Heart left ventricle (tissue), 16 donors: ENCODE measurements around the gene CHST7. TPM values are rescaled to one million over a fixed set of nuclear protein-coding genes. Genes with fewer than 3 reads are reported as not detected.

Experiments
- ATAC-seq, 4 donors: fragments of 200-7000 bp; cut with Tn5 transposase; one replicate each; pipeline ENCODE4 v1.9.1; 2020 to 2022; ENCODE audit warnings: moderate library complexity in 4 of 4, mild to moderate bottlenecking in 3 of 4, moderate number of reproducible peaks in 1 of 4
- DNase-seq, 5 donors: peaks; one replicate each; pipeline ENCODE4 v3.0.0-alpha.2; 2020
- H3K27ac ChIP-seq, 12 donors: fragments of 200-600 bp; sonication (generic) in 4 of 12; one replicate each; pipeline versions ENCODE4 v1.5.0 to v1.8.0; 2016 to 2022; ENCODE audit warnings: mild to moderate bottlenecking in 2 of 12
- H3K27me3 ChIP-seq, 9 donors: fragments of 200-600 bp; sonication (generic) in 2 of 9; one replicate each; pipeline versions ENCODE4 v1.5.1 to v1.8.0; 2016 to 2022; ENCODE audit warnings: mild to moderate bottlenecking in 3 of 9
- H3K36me3 ChIP-seq, 9 donors: fragments of 200-600 bp; sonication (generic) in 2 of 9; one replicate each; pipeline versions ENCODE4 v1.5.0 to v1.8.0; 2018 to 2022; ENCODE audit warnings: mild to moderate bottlenecking in 2 of 9
- H3K4me1 ChIP-seq, 12 donors: fragments of 200-600 bp; sonication (generic) in 4 of 12; one replicate each; pipeline versions ENCODE4 v1.5.0 to v1.8.0; 2016 to 2022; ENCODE audit warnings: mild to moderate bottlenecking in 3 of 12
- H3K4me3 ChIP-seq, 12 donors: fragments of 200-600 bp; sonication (generic) in 4 of 12; one replicate each; pipeline versions ENCODE4 v1.5.0 to v1.8.0; 2017 to 2022; ENCODE audit warnings: mild to moderate bottlenecking in 9 of 12, moderate library complexity in 4 of 12
- H3K9me3 ChIP-seq, 12 donors: fragments of 200-600 bp; sonication (generic) in 4 of 12; one replicate each; pipeline versions ENCODE4 v1.5.0 to v1.8.0; 2016 to 2022; ENCODE audit warnings: mild to moderate bottlenecking in 1 of 12
- POLR2A ChIP-seq, 2 donors: fragments of 450-650 bp; IDR thresholded peaks; one replicate each; pipeline ENCODE4 v1.6.1; 2017; ENCODE audit warnings: antibody characterized with exemption in 2 of 2, mild to moderate bottlenecking in 2 of 2, moderate library complexity in 2 of 2
- WGBS, 4 donors: extraction: QIAGEN DNeasy Blood & Tissue Kit in 2 of 4; methylation state at CpG; one replicate each; pipeline versions ENCODE4 v1.1.5 to v1.1.7; 2013 to 2018; 5-methylcytosine and 5-hydroxymethylcytosine counted together
- intact Hi-C, 10 donors: fragments of 100-400 bp; cut with DNase I; formaldehyde crosslinking; loops; one replicate each; pipeline versions ENCODE4 v1.11.1 to v1.14.2; 2022
- polyA plus RNA-seq, 2 donors: library from polyadenylated mRNA; stranded (reverse); fragments of 200-250 nt; gene quantifications; one replicate each; pipeline ENCODE4 v1.2.3, GENCODE V29; 2013
- total RNA-seq, 9 donors: library from RNA; depleted of rRNA in 2 of 9; stranded (reverse); fragments of >200 nt in 2 of 9; fragmentation: NEBNext Ultra II Directional in 3 of 9; extraction: Animal tissue kit (Norgen Biotek cat#: 25700) in 3 of 9; gene quantifications; one replicate each; pipeline versions ENCODE4 v1.1.0 to v1.2.4, GENCODE V29; 2016 to 2023
- TF ChIP-seq, protein P1 (sequence below), 12 donors: fragments of 200-600 bp; sonication (generic) in 4 of 12; IDR thresholded peaks; one replicate each; pipeline versions ENCODE4 v1.5.0 to v1.8.0; 2018 to 2022; ENCODE audit warnings: antibody characterized with exemption in 12 of 12, mild to moderate bottlenecking in 5 of 12
- donor health status: ischemic (EF 13 %, LVEDD 7.1; RV severe dilation, severe dysfunction).
- donor health status: healthy with polysubstance abuse.
- donor health status: DM: no; HTN: yes; CAD: no.
- donor health status: DM: no; HTN: no; CAD: no.
- donor health status: ischemic (EF 25% LVEDD 6.9; RV normal size, moderate dysfunction).
- donor health status: ischemic (EF 25% LVEDD 5.7; RV mildly dilated, moderate dysfunction).
- donor health status: healthy.
- donor health status: DM: yes; HTN: yes; CAD: no.
- donor health status: ischemic (EF 35%, LVEDD 5.7; RV mildly dilated, moderate dysfunction).
- donor health status: nonischemic (EF 11% LVEDD 7.7; RV severe dilation, severe dysfunction).
- donor health status: DM: yes; HTN: yes; CAD: no.
- donor health status: PGD.
- donor health status: ischemic (EF 29% LVEDD 5.4; RV normal size, mild dysfunction).
- donor health status: nonischemic (EF 23%, LVEDD 6.1; RV moderate dilation, normal function).

The CHST7 gene
- total and polyA plus RNA-seq, 11 donors: 3.6 to 41.8 (median 15.0) TPM

DNA sequence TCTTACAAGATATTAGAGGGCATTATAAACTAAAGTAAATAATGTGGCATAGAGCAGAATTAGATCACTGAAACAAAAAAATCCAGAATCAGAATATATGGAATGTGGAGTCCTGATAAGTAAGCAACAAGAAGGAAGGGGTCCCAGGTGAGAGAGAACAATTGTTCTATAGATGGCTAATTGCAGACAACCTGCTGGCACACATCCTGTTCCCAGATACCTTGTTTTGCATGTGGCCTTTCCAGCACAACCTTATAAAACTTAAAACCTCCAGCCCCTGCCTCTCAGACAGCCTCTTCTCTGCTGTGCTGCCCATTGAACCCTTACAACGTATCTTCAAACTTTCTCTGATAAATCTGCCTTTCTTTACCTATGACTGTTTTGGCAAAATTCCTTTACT lies 23.7 kb upstream of the CHST7 start:
- no peak overlapping the region for H3K27ac ChIP-seq
- peaks cover 0 to 16% (median 7%) of the 10 kb centered on the region in 12 donors for H3K4me1 ChIP-seq
- H3K27me3 ChIP-seq: no peaks in the 10 kb centered on the region
- no peak for DNase-seq
- no peak for TF ChIP-seq POLR2A (IDR thresholded peaks at IDR 0.05)
- TF ChIP-seq, protein P1, sequence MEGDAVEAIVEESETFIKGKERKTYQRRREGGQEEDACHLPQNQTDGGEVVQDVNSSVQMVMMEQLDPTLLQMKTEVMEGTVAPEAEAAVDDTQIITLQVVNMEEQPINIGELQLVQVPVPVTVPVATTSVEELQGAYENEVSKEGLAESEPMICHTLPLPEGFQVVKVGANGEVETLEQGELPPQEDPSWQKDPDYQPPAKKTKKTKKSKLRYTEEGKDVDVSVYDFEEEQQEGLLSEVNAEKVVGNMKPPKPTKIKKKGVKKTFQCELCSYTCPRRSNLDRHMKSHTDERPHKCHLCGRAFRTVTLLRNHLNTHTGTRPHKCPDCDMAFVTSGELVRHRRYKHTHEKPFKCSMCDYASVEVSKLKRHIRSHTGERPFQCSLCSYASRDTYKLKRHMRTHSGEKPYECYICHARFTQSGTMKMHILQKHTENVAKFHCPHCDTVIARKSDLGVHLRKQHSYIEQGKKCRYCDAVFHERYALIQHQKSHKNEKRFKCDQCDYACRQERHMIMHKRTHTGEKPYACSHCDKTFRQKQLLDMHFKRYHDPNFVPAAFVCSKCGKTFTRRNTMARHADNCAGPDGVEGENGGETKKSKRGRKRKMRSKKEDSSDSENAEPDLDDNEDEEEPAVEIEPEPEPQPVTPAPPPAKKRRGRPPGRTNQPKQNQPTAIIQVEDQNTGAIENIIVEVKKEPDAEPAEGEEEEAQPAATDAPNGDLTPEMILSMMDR (IDR thresholded peaks at IDR 0.05): no peak
- no peaks in the 10 kb centered on the region for H3K9me3 ChIP-seq
- H3K4me3 ChIP-seq: no peak overlapping the region
- intact Hi-C loops: loop anchor here in 6 of 10 donors (5.0 to 10.0 kb wide), 4 partner anchors 103 to 245 kb away; no protein-coding TSS in a partner anchor
- ATAC-seq: no peak
- peaks cover 0 to 13% (median 0%) of the 10 kb centered on the region in 9 donors for H3K36me3 ChIP-seq
- WGBS, 4 donors: 66 to 91% (median 90%) methylated on average over 1 of the region's 1 CpG

GRCh38 chrX:46551494-46552128 lies 22.0 kb upstream of the CHST7 start:
- TF ChIP-seq POLR2A (IDR thresholded peaks at IDR 0.05): no peak
- TF ChIP-seq, protein P1 (IDR thresholded peaks at IDR 0.05): no peak
- 65 to 77% (median 67%) methylated on average over 8 of the region's 8 CpGs for WGBS, 4 donors
- intact Hi-C loops: loop anchor here in 4 of 10 donors (2.0 to 10.0 kb wide), 4 partner anchors 133 to 243 kb away; no protein-coding TSS in a partner anchor

DNA sequence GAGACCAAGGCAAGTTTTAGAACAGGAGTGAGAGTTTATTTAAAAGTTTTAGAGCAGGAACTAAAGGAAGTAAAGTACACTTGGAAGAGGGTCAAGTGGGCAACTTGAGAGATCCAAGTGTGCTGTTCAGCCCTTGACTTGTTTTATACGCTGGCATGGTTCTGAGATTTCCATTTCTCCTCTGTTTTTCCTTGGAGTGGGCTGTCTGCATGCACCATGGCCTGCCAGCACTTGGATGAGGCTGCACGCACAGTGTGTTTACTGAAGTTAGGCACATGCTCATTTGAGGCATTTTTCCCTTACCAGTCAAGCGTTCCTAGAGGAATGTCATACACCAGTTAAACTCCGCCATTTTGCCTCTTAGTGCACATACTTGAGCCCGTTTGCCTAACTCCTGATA lies 19.6 kb upstream of the CHST7 start:
- TF ChIP-seq, protein P1 (IDR thresholded peaks at IDR 0.05): no peak
- no peak for TF ChIP-seq POLR2A (IDR thresholded peaks at IDR 0.05)
- Histone ChIP-seq H3K36me3 (peaks cover 0 to 2% (median 0%) of the 10 kb centered on the region in 9 donors), H3K27me3 (no peaks in the 10 kb centered on the region), H3K9me3 (no peaks in the 10 kb centered on the region), H3K4me3 (no peak overlapping the region), H3K27ac (no peak overlapping the region), H3K4me1 (no peaks in the 10 kb centered on the region)
- 81 to 97% (median 92%) methylated on average over 5 of the region's 5 CpGs for WGBS, 4 donors
- intact Hi-C loops: loop anchor here in 6 of 10 donors (2.0 to 10.0 kb wide), 5 partner anchors 131 to 243 kb away; no protein-coding TSS in a partner anchor
- ATAC-seq: no peak
- DNase-seq: no peak

More at GRCh38 chrX:46551494-46552128, 22.0 kb upstream of the CHST7 start:
- H3K9me3 ChIP-seq: no peaks in the 10 kb centered on the region
- no peak overlapping the region for H3K4me3 ChIP-seq
- ATAC-seq: no peak
- H3K4me1 ChIP-seq: peaks cover 0 to 9% (median 3%) of the 10 kb centered on the region in 12 donors
- no peaks in the 10 kb centered on the region for H3K27me3 ChIP-seq
- H3K36me3 ChIP-seq: peaks cover 0 to 13% (median 0%) of the 10 kb centered on the region in 9 donors
- DNase-seq: no peak
- H3K27ac ChIP-seq: no peak overlapping the region

GRCh38 chrX:46554942-46555341 lies 18.6 kb upstream of the CHST7 start:
- H3K9me3 ChIP-seq: no peaks in the 10 kb centered on the region
- H3K27me3 ChIP-seq: no peaks in the 10 kb centered on the region
- TF ChIP-seq, protein P1 (IDR thresholded peaks at IDR 0.05): peak in 11 of 12 donors; percentile 6 to 47 (median 34)
- TF ChIP-seq POLR2A (IDR thresholded peaks at IDR 0.05): no peak
- intact Hi-C loops: loop anchor here in 8 of 10 donors (2.0 to 10.0 kb wide), 7 partner anchors 87 to 242 kb away; no protein-coding TSS in a partner anchor
- DNase-seq: no peak
- H3K36me3 ChIP-seq: no peaks in the 10 kb centered on the region
- WGBS, 4 donors: 25 to 49% (median 39%) methylated on average over 2 of the region's 2 CpGs
- H3K4me3 ChIP-seq: no peak overlapping the region
- no peak for ATAC-seq
- H3K4me1 ChIP-seq: no peaks in the 10 kb centered on the region
- H3K27ac ChIP-seq: no peak overlapping the region
